MCF 10A (cell line): ENCODE data around the gene PPP2R2C. TPM values are rescaled to one million over a fixed set of nuclear protein-coding genes. Genes with fewer than 3 reads are reported as not detected.

ENCODE experiments used
- BruUV-seq: library from RNA; stranded (reverse); fragments of 400-500 nt; replicated peaks from 2 replicates; lab custom pipeline; 2021; lab: Mats Ljungman, UMichigan
- CTCF ChIA-PET: fragments of 300-600 bp; sonication (Branson Sonifier 250); formaldehyde crosslinking; extraction: SDS; loops from one replicate; lab custom pipeline; 2021; ENCODE audit warnings: antibody characterized with exemption, inconsistent platforms; lab: Yijun Ruan, JAX
- POLR2A ChIA-PET: fragments of 300-600, 350-650 bp; sonication (Branson Sonifier 250); formaldehyde crosslinking; extraction: SDS; loops from one replicate; lab custom pipeline; 2020; ENCODE audit warnings: antibody characterized with exemption, inconsistent platforms; lab: Yijun Ruan, JAX
- DNase-seq: peaks from one replicate; pipeline ENCODE4 v3.0.0-alpha.2; 2018; ENCODE audit not compliant: unreplicated experiment
- H3K27ac Mint-ChIP-seq: one replicate; pipeline ENCODE4 v1.8.0; 2022; ENCODE audit warnings: mild to moderate bottlenecking, low read depth, mixed read lengths; ENCODE audit not compliant: unreplicated experiment
- H3K27me3 Mint-ChIP-seq: one replicate; pipeline ENCODE4 v1.8.0; 2022; ENCODE audit warnings: mixed read lengths; ENCODE audit not compliant: insufficient read depth, unreplicated experiment
- H3K36me3 Mint-ChIP-seq: one replicate; pipeline ENCODE4 v1.8.0; 2022; ENCODE audit warnings: mild to moderate bottlenecking, moderate library complexity, mixed read lengths; ENCODE audit not compliant: insufficient read depth, unreplicated experiment
- H3K4me1 Mint-ChIP-seq: one replicate; pipeline ENCODE4 v1.8.0; 2022; ENCODE audit warnings: mixed read lengths; ENCODE audit not compliant: insufficient read depth, unreplicated experiment
- H3K4me3 Mint-ChIP-seq: one replicate; pipeline ENCODE4 v1.8.0; 2022; ENCODE audit warnings: mild to moderate bottlenecking, moderate library complexity, mixed read lengths; ENCODE audit not compliant: unreplicated experiment
- H3K9me3 Mint-ChIP-seq: one replicate; pipeline ENCODE4 v1.8.0; 2022; ENCODE audit warnings: mixed read lengths; ENCODE audit not compliant: unreplicated experiment
- CTCF ChIP-seq: fragments of 200-600 bp; IDR thresholded peaks from one replicate; pipeline ENCODE4 v1.8.0; 2022; ENCODE audit warnings: antibody characterized with exemption, mild to moderate bottlenecking; ENCODE audit not compliant: unreplicated experiment
- intact Hi-C: fragments of 100-400 bp; cut with micrococcal nuclease; formaldehyde crosslinking; loops from 2 replicates; pipeline ENCODE4 v1.14.1; 2022
- total RNA-seq: library from RNA; stranded (reverse); gene quantifications from 2 replicates; pipeline ENCODE4 v1.2.3, GENCODE V29; 2022

The PPP2R2C gene
- total RNA-seq, 1 experiment from 2014 or later, result 3.6 TPM

- Mint-ChIP-seq H3K27me3 (no peaks in the 10 kb centered on the region), H3K4me1 (no peaks in the 10 kb centered on the region), H3K9me3 (no peaks in the 10 kb centered on the region), H3K36me3 (no peaks in the 10 kb centered on the region), H3K27ac (no peak overlapping the region), H3K4me3 (no peak overlapping the region)
- BruUV-seq, result no TSS peak
- POLR2A ChIA-PET, result no interaction called here
- DNase-seq, result no peak
- TF ChIP-seq CTCF, result no peak
- intact Hi-C loops, result no loop called here
- CTCF ChIA-PET, result interaction anchor here (0.7 kb wide), 1 partner anchor 29 kb away, joined by 3 read pairs; no protein-coding TSS in a partner anchor
Observed at GRCh38 chr4:6354626-6355025, 117.8 kb downstream of the PPP2R2C start.

- Mint-ChIP-seq H3K4me3 (no peak overlapping the region), H3K4me1 (no peaks in the 10 kb centered on the region), H3K9me3 (no peaks in the 10 kb centered on the region), H3K27ac (no peak overlapping the region), H3K36me3 (no peaks in the 10 kb centered on the region), H3K27me3 (no peaks in the 10 kb centered on the region)
- ChIA-PET POLR2A (no interaction called here), CTCF (interaction anchor here (0.7 kb wide), 1 partner anchor 30 kb away, joined by 3 read pairs; no protein-coding TSS in a partner anchor)
- no peak for DNase-seq
- intact Hi-C loops, result no loop called here
- no TSS peak for BruUV-seq
- no peak for TF ChIP-seq CTCF
Observed at GRCh38 chr4:6354119-6354518, 118.3 kb downstream of the PPP2R2C start.

- H3K27ac Mint-ChIP-seq, result no peak overlapping the region
- H3K4me1 Mint-ChIP-seq, result no peaks in the 10 kb centered on the region
- CTCF ChIA-PET, result no interaction called here
- no peaks in the 10 kb centered on the region for H3K27me3 Mint-ChIP-seq
- no peaks in the 10 kb centered on the region for H3K9me3 Mint-ChIP-seq
- no peak overlapping the region for H3K4me3 Mint-ChIP-seq
- DNase-seq, result no peak
- no peaks in the 10 kb centered on the region for H3K36me3 Mint-ChIP-seq
- no TSS peak for BruUV-seq
- POLR2A ChIA-PET, result no interaction called here
- intact Hi-C loops, result no loop called here
- no peak for TF ChIP-seq CTCF
Observed at GRCh38 chr4:6352031-6352692, 120.3 kb downstream of the PPP2R2C start.

- Mint-ChIP-seq H3K4me3 (no peak overlapping the region), H3K36me3 (no peaks in the 10 kb centered on the region), H3K4me1 (no peaks in the 10 kb centered on the region), H3K27ac (no peak overlapping the region), H3K27me3 (no peaks in the 10 kb centered on the region), H3K9me3 (no peaks in the 10 kb centered on the region)
- CTCF ChIA-PET, result no interaction called here
- TF ChIP-seq CTCF, result no peak
- POLR2A ChIA-PET, result no interaction called here
- no peak for DNase-seq
- no TSS peak for BruUV-seq
- intact Hi-C loops, result no loop called here
Observed at GRCh38 chr4:6351246-6352000, 121.0 kb downstream of the PPP2R2C start.
